ENCODE results near the gene PIK3CG.

Gene PIK3CG

DNA sequence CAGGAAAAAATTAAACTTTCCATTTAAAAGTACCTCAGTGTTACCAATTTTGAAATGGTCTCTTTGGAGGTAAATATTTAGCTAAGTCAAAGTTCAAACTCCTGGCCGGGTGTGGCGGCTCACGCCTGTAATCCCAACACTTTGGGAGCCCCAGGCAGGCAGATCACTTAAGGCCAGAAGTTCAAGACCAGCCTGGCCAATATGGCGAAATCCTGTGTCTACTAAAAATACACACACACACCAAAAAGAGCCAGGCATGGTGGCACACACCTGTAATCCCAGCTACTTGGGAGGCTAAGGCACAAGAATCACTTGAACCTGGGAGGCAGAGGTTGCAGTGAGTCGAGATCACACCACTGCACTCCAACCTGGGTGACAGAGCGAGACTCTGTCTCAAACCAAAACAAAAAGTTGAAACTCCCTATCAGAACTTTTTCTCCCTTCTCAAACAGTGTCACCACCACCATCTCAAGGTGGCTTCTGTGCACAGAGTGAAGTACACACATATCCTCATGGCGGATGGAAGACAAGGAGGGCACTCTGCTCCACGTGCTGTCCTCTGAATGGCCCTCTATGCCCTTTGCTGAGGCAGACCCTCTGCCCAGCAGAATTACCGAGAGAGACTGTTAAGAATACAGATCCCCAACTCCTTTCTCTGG, 11.7 kb upstream of the PIK3CG start:
- no peaks in the 10 kb centered on the region for H3K9me3 ChIP-seq
- H3K36me3 ChIP-seq = no peaks in the 10 kb centered on the region
- no peak overlapping the region for H3K4me3 ChIP-seq (ENCODE audit: low read depth, low read length)
- no peaks in the 10 kb centered on the region for H3K4me1 ChIP-seq
- H3K27me3 ChIP-seq = no peaks in the 10 kb centered on the region
- TF ChIP-seq, protein P1, sequence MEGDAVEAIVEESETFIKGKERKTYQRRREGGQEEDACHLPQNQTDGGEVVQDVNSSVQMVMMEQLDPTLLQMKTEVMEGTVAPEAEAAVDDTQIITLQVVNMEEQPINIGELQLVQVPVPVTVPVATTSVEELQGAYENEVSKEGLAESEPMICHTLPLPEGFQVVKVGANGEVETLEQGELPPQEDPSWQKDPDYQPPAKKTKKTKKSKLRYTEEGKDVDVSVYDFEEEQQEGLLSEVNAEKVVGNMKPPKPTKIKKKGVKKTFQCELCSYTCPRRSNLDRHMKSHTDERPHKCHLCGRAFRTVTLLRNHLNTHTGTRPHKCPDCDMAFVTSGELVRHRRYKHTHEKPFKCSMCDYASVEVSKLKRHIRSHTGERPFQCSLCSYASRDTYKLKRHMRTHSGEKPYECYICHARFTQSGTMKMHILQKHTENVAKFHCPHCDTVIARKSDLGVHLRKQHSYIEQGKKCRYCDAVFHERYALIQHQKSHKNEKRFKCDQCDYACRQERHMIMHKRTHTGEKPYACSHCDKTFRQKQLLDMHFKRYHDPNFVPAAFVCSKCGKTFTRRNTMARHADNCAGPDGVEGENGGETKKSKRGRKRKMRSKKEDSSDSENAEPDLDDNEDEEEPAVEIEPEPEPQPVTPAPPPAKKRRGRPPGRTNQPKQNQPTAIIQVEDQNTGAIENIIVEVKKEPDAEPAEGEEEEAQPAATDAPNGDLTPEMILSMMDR (IDR thresholded peaks at IDR 0.05; ENCODE audit: low read depth, low read length) = no peak
- DNase-seq = no peak

DNA sequence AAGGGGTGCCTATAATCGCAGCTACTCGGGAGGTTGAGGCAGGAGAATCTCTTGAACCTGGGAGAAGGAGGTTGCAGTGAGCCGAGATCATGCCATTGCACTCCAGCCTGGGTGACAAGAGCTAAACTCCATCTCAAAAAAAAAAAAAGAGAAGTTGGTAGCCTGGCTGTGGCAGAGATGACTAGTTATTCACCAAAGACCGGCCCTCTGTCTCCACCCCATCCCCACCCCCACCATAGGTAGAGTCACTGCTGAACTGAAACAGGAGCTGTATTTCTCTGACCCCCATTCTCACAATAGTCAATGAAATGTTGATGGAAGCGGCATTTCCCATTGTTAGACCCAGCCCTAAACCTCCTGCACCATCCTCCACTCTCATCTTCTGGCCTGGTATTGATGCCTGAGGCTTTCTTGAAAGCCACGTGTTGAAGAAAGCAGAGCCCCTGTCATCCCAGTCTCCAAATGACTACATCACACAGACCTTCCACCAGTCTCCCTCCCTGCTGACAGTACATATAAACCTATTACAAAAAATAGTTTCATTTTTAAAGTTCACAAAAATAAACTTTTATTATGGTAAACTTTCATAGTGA, 9.4 kb upstream of the PIK3CG start:
- Histone ChIP-seq H3K36me3 (no peaks in the 10 kb centered on the region), H3K4me1 (peaks cover 13% of the 10 kb centered on the region), H3K9me3 (no peaks in the 10 kb centered on the region), H3K4me3 (ENCODE audit: low read depth, low read length) (no peak overlapping the region), H3K27me3 (no peaks in the 10 kb centered on the region)
- TF ChIP-seq, protein P1 (IDR thresholded peaks at IDR 0.05; ENCODE audit: low read depth, low read length) = no peak
- DNase-seq = no peak

DNA sequence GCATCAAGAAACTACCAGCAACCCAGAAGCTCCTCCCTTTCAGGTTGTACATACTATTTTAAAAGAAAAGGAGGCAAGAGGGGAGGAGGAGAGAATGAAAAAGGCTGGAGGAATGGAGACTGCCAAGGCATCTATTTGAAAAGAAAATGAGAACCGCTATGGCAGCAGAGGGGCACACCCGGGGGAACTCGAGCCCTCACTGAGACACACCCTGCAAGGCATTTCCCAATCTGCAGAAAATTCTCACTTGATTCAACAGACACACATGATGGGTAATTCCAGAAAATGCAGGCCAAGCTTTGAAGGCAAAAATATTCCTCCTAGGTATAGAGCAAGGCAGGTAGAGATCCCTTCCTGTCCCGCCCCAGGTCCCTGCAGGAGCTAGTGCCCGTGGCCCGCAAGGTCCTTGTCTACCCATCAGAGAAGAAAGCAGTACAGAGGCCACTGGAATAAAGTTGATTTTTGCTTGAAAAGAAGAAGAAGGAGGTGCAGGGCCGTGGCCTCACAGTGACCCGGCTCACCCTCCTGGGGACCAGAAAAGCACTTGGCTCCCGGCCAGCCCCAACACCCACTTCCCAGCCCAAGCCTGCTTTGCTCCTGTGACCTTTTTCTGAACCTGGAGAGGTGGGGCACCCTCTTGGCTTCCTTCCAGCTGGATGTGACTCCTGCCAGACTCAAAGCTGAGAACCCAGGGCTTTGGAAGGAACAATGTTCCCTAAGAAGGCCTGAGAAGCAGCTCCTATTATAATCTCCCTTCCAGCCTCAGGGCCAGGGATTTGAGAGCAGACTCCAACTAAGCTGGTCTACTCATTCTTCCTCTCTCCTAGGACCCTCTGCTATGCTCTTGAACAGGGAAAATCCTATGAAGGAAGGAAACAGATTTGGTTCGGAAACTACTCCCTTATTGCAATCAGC, 6.2 kb upstream of the PIK3CG start:
- no peak overlapping the region for H3K4me3 ChIP-seq (ENCODE audit: low read depth, low read length)
- H3K36me3 ChIP-seq = no peaks in the 10 kb centered on the region
- peaks cover 13% of the 10 kb centered on the region for H3K4me1 ChIP-seq
- no peaks in the 10 kb centered on the region for H3K9me3 ChIP-seq
- DNase-seq = peak; percentile 80
- TF ChIP-seq, protein P1 (IDR thresholded peaks at IDR 0.05; ENCODE audit: low read depth, low read length) = no peak
- H3K27me3 ChIP-seq = no peaks in the 10 kb centered on the region

DNA sequence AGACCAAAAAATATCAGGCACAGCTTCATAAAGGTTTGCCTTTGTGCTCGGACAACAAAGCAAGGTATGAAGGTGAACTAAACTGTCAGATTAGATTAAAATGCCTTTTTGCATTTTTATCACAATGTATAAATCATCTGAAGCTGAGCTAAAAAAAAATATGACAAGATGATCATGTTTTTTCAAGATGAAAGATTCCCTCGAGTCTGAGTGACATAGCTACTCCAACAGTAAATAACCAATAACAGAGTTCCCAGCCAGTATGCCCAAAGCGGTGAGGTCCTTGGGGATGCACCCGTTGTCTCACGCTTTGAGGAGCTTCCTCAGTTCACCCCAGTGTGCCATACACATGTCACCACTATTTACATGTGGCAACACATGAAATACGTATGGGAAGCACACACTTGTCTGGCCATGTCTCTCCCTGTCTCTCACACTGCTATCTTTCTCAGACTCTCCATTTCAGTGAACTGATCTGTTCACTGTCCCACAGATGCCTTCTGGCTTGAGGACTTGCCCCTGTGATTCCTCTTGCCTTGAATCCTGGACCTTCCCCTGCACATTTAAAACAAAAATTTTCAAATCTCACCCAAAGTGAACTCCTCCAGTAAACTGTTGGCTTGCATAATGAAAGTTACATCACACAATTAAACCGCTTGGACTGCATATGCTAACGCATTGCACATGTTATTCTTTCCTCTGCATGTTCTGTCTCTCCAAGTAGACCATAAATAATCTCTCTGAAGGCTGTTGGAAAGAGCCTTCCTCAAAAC, 2.6 kb upstream of the PIK3CG start:
- no peaks in the 10 kb centered on the region for H3K27me3 ChIP-seq
- H3K36me3 ChIP-seq = no peaks in the 10 kb centered on the region
- TF ChIP-seq, protein P1 (IDR thresholded peaks at IDR 0.05; ENCODE audit: low read depth, low read length) = no peak
- H3K4me1 ChIP-seq = peaks cover 13% of the 10 kb centered on the region
- no peak overlapping the region for H3K4me3 ChIP-seq (ENCODE audit: low read depth, low read length)
- DNase-seq = no peak
- no peaks in the 10 kb centered on the region for H3K9me3 ChIP-seq

DNA sequence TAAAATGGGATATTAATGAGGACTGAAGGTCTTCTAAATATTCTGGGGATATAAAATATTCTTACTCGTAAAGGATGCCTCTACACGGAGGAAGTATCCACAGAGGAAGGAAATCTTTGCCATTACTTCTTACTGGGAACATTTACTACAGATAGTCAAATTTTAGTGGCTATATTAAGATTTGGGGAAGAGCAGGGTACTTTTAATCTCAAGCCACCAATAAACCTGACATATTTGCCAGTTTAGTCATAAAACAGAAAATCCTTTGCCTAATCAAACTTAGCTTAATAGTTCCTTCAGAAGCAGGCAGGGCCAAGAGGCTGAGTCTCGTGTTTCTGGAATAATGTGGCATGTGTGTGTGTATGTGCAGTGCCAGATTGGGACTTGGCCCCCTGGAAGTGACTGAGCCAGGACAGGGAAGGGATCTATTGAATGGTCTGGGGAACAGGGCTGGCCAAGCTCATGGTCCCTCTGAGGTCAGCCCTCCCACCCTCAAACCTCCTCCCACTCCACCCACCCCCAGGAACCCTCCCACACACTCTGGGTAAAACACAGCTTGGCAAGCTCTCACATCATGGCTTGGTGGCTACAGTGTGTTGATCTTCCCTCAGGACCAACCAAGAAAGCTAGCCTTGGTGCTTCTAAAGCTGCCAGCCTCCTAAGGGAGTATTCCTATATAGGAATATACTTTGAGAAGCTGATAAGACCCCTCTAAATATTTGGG, 1.6 kb upstream of the PIK3CG start:
- Histone ChIP-seq H3K9me3 (no peaks in the 10 kb centered on the region), H3K36me3 (no peaks in the 10 kb centered on the region), H3K27me3 (no peaks in the 10 kb centered on the region), H3K4me1 (peaks cover 13% of the 10 kb centered on the region), H3K4me3 (ENCODE audit: low read depth, low read length) (no peak overlapping the region)
- no peak for DNase-seq
- TF ChIP-seq, protein P1 (IDR thresholded peaks at IDR 0.05; ENCODE audit: low read depth, low read length) = no peak
